ENCODE data around the gene PRKAG2. TPM values are rescaled to one million over a fixed set of nuclear protein-coding genes. Genes with fewer than 3 reads are reported as not detected.

Gene PRKAG2
- total and polyA plus RNA-seq, 9 donors: 9.3 to 37.7 (median 22.6) TPM

GRCh38 chr7:151833213-151833651, 43.7 kb downstream of the PRKAG2 start:
- H3K4me1 ChIP-seq (ENCODE audit: insufficient read depth): peaks cover 4% of the 10 kb centered on the region
- no peaks in the 10 kb centered on the region for H3K27me3 ChIP-seq
- no peak overlapping the region for H3K27ac ChIP-seq
- H3K9me3 ChIP-seq: no peaks in the 10 kb centered on the region
- H3K4me3 ChIP-seq: no peak overlapping the region
- intact Hi-C loops (cut with DNase I): no loop called here
- H3K36me3 ChIP-seq: no peaks in the 10 kb centered on the region
- 87 to 90% (median 88%) methylated on average over 14 of the region's 14 CpGs for WGBS, 3 donors
- DNase-seq: no peak
- TF ChIP-seq EP300 (IDR thresholded peaks at IDR 0.05) (no peak), CTCF (IDR thresholded peaks at IDR 0.05) (no peak), POLR2A (IDR thresholded peaks at IDR 0.05) (no peak)

- Histone ChIP-seq H3K36me3 (no peaks in the 10 kb centered on the region), H3K4me1 (ENCODE audit: insufficient read depth) (no peaks in the 10 kb centered on the region), H3K27me3 (no peaks in the 10 kb centered on the region), H3K9me3 (no peaks in the 10 kb centered on the region), H3K27ac (no peak overlapping the region), H3K4me3 (no peak overlapping the region)
- no peak for TF ChIP-seq EP300 (IDR thresholded peaks at IDR 0.05)
- TF ChIP-seq POLR2A (IDR thresholded peaks at IDR 0.05): no peak
- TF ChIP-seq CTCF (IDR thresholded peaks at IDR 0.05): no peak
- 89 to 92% (median 89%) methylated on average over 11 of the region's 11 CpGs for WGBS, 3 donors
- DNase-seq: no peak
- intact Hi-C loops (cut with DNase I): no loop called here
Observed at GRCh38 chr7:151832656-151833055, 44.3 kb downstream of the PRKAG2 start.

GRCh38 chr7:151832138-151832537, 44.8 kb downstream of the PRKAG2 start:
- WGBS, 3 donors: 74 to 78% (median 76%) methylated on average over 5 of the region's 5 CpGs
- Histone ChIP-seq H3K4me3 (no peak overlapping the region), H3K4me1 (ENCODE audit: insufficient read depth) (no peaks in the 10 kb centered on the region), H3K9me3 (no peaks in the 10 kb centered on the region), H3K27me3 (no peaks in the 10 kb centered on the region), H3K36me3 (no peaks in the 10 kb centered on the region), H3K27ac (no peak overlapping the region)
- TF ChIP-seq POLR2A (IDR thresholded peaks at IDR 0.05) (no peak), CTCF (IDR thresholded peaks at IDR 0.05) (no peak), EP300 (IDR thresholded peaks at IDR 0.05) (no peak)
- intact Hi-C loops (cut with DNase I): no loop called here
- DNase-seq: no peak

- H3K27me3 ChIP-seq: no peaks in the 10 kb centered on the region
- intact Hi-C loops (cut with DNase I): no loop called here
- H3K27ac ChIP-seq: no peak overlapping the region
- H3K4me3 ChIP-seq: no peak overlapping the region
- WGBS, 3 donors: 84 to 90% (median 87%) methylated on average over 13 of the region's 13 CpGs
- no peaks in the 10 kb centered on the region for H3K36me3 ChIP-seq
- H3K9me3 ChIP-seq: no peaks in the 10 kb centered on the region
- no peak for DNase-seq
- no peaks in the 10 kb centered on the region for H3K4me1 ChIP-seq (ENCODE audit: insufficient read depth)
- TF ChIP-seq CTCF (IDR thresholded peaks at IDR 0.05) (no peak), POLR2A (IDR thresholded peaks at IDR 0.05) (no peak), EP300 (IDR thresholded peaks at IDR 0.05) (no peak)
Observed at GRCh38 chr7:151831606-151832005, 45.3 kb downstream of the PRKAG2 start.
